HepG2 (cell line): ENCODE measurements around the gene NOP9. TPM values are rescaled to one million over a fixed set of nuclear protein-coding genes. Genes with fewer than 3 reads are reported as not detected.

Experiments used
- ARHGAP35 ChIP-seq: sonication (generic); formaldehyde crosslinking; IDR thresholded peaks from 2 replicates; pipeline ENCODE4 v1.9.0; 2022; ENCODE audit warnings: mild to moderate bottlenecking, inconsistent platforms, moderate library complexity, missing genetic modification reagents, borderline replicate concordance
- BRD4 ChIP-seq: sonication (generic); formaldehyde crosslinking; IDR thresholded peaks from 2 replicates; pipeline ENCODE4 v1.4.0; 2020; ENCODE audit warnings: missing genetic modification reagents
- CC2D1A ChIP-seq: sonication (generic); formaldehyde crosslinking; IDR thresholded peaks from 2 replicates; pipeline ENCODE4 v1.8.1; 2023; ENCODE audit warnings: mild to moderate bottlenecking, missing genetic modification reagents
- GABPA ChIP-seq, 2 experiments: IDR thresholded peaks; 2 replicates each; pipeline ENCODE4 v1.6.1; 2011 to 2016; ENCODE audit warnings: low read depth in 2 of 2, low read length in 1 of 2, missing biosample characterization in 1 of 2, missing genetic modification characterization in 1 of 2
- ISL2 ChIP-seq: sonication (generic); formaldehyde crosslinking; IDR thresholded peaks from 2 replicates; pipeline ENCODE4 v1.5.0; 2020; ENCODE audit warnings: missing genetic modification reagents
- JUN ChIP-seq: sonication (generic); formaldehyde crosslinking; IDR thresholded peaks from 2 replicates; pipeline ENCODE4 v1.4.0; 2020; ENCODE audit warnings: mild to moderate bottlenecking, missing genetic modification reagents
- MXD4 ChIP-seq: IDR thresholded peaks from 2 replicates; pipeline ENCODE4 v1.6.1; 2016; ENCODE audit warnings: mild to moderate bottlenecking, missing biosample characterization, missing genetic modification reagents
- NFE2L1 ChIP-seq: sonication (generic); formaldehyde crosslinking; IDR thresholded peaks from 2 replicates; pipeline ENCODE4 v1.4.0; 2020; ENCODE audit warnings: missing genetic modification reagents, mild to moderate bottlenecking, borderline replicate concordance
- RFX3 ChIP-seq: IDR thresholded peaks from 2 replicates; pipeline ENCODE4 v1.6.1; 2016; ENCODE audit warnings: missing biosample characterization, missing genetic modification reagents
- THAP11 ChIP-seq: IDR thresholded peaks from 2 replicates; pipeline ENCODE4 v1.6.1; 2016; ENCODE audit warnings: missing biosample characterization, missing genetic modification reagents
- ZFP62 ChIP-seq: sonication (generic); formaldehyde crosslinking; IDR thresholded peaks from 2 replicates; pipeline ENCODE4 v1.4.0; 2020; ENCODE audit warnings: missing genetic modification reagents
- ZKSCAN5 ChIP-seq: sonication (generic); formaldehyde crosslinking; IDR thresholded peaks from 2 replicates; pipeline ENCODE4 v1.5.1; 2020; ENCODE audit warnings: mild to moderate bottlenecking, missing genetic modification reagents
- ZNF253 ChIP-seq: sonication (generic); formaldehyde crosslinking; IDR thresholded peaks from 2 replicates; pipeline ENCODE4 v1.8.0; 2022; ENCODE audit warnings: mild to moderate bottlenecking, missing genetic modification reagents, borderline replicate concordance
- ZNF512 ChIP-seq: sonication (generic); formaldehyde crosslinking; IDR thresholded peaks from 2 replicates; pipeline ENCODE4 v1.4.0; 2020; ENCODE audit warnings: mild to moderate bottlenecking, missing genetic modification reagents
- ZNF563 ChIP-seq: sonication (generic); formaldehyde crosslinking; IDR thresholded peaks from 2 replicates; pipeline ENCODE4 v1.8.0; 2022; ENCODE audit warnings: mild to moderate bottlenecking, moderate library complexity, missing genetic modification reagents
- ZNF646 ChIP-seq: sonication (generic); formaldehyde crosslinking; IDR thresholded peaks from 2 replicates; pipeline ENCODE4 v1.9.0; 2021; ENCODE audit warnings: mild to moderate bottlenecking, missing genetic modification reagents
- ZNF691 ChIP-seq: sonication (generic); formaldehyde crosslinking; IDR thresholded peaks from 2 replicates; pipeline ENCODE4 v1.4.0; 2020; ENCODE audit warnings: missing genetic modification reagents, low read depth, mild to moderate bottlenecking, borderline replicate concordance
- polyA plus RNA-seq, 8 experiments: library from polyadenylated mRNA; depleted of rRNA in 3 of 8; stranded (reverse) in 7 of 8; unstranded in 1 of 8; fragments of >200 nt; fragmentation: Illumina TruSeq in 4 of 8; extraction: Trizol in 4 of 8; gene quantifications; 2 replicates each; pipeline versions ENCODE4 v1.2.1 to v1.2.3, GENCODE V29; 2011 to 2016; ENCODE audit warnings: low read depth in 4 of 8, missing spikeins in 1 of 8, mixed read lengths in 1 of 8; ENCODE audit not compliant: insufficient read depth in 1 of 8
- total RNA-seq, 5 experiments: library from RNA; depleted of rRNA; stranded (reverse); fragments of >200 nt; fragmentation: Illumina TruSeq; extraction: Trizol; gene quantifications; 2 replicates each; pipeline ENCODE4 v1.2.3, GENCODE V29; 2016; ENCODE audit warnings: low read depth in 1 of 5

Gene NOP9
- total and polyA plus RNA-seq, 2 of the 13 experiments (the other 11 are each of a cell fraction or from before 2014, with no cell fraction given), result 24.5 to 61.6 TPM

GRCh38 chr14:24310265-24310645 lies 10.6 kb downstream of the NOP9 start (continued):
- TF ChIP-seq ZKSCAN5 (CRISPR knock-in tag), result no peak
- TF ChIP-seq BRD4 (CRISPR knock-in tag), result no peak
- no peak for TF ChIP-seq ZNF253 (CRISPR knock-in tag)
- TF ChIP-seq MXD4, result no peak
- no peak for TF ChIP-seq ZNF691 (CRISPR knock-in tag)
- TF ChIP-seq JUN, result 0 out of 2 replicates have a peak, but pooled peaks have one; percentile 31
- TF ChIP-seq ISL2 (CRISPR knock-in tag), result no peak
- no peak for TF ChIP-seq NFE2L1 (CRISPR knock-in tag)
- TF ChIP-seq THAP11 (CRISPR knock-in tag), result no peak
- no peak for TF ChIP-seq ZNF646 (CRISPR knock-in tag)
- TF ChIP-seq RFX3 (CRISPR knock-in tag), result no peak
- TF ChIP-seq CC2D1A (CRISPR knock-in tag), result no peak
- no peak for TF ChIP-seq ARHGAP35 (CRISPR knock-in tag)
- no peak for TF ChIP-seq GABPA (IDR thresholded peaks at IDR 0.05; ENCODE audit: low read depth, low read length)
- TF ChIP-seq GABPA (CRISPR knock-in tag; IDR thresholded peaks at IDR 0.05; ENCODE audit: low read depth), result no peak
- no peak for TF ChIP-seq ZFP62 (CRISPR knock-in tag)
- TF ChIP-seq ZNF563 (CRISPR knock-in tag), result no peak
- no peak for TF ChIP-seq ZNF512 (CRISPR knock-in tag)
